ENCODE data around the gene SAMM50.

- TF ChIP-seq ZFP30 (CRISPR knock-in tag; IDR thresholded peaks at IDR 0.05) (no peak), CSRNP3 (CRISPR knock-in tag; IDR thresholded peaks at IDR 0.05) (no peak), PATZ1 (CRISPR knock-in tag; IDR thresholded peaks at IDR 0.05; ENCODE audit: borderline replicate concordance) (no peak), PPARA (CRISPR knock-in tag; IDR thresholded peaks at IDR 0.05; ENCODE audit: borderline replicate concordance) (no peak), TSHZ2 (CRISPR knock-in tag; IDR thresholded peaks at IDR 0.05) (no peak), ZNF8 (CRISPR knock-in tag; IDR thresholded peaks at IDR 0.05) (no peak), OSR1 (CRISPR knock-in tag; IDR thresholded peaks at IDR 0.05) (no peak), ZNF70 (CRISPR knock-in tag; IDR thresholded peaks at IDR 0.05) (no peak), TCF4 (CRISPR knock-in tag; IDR thresholded peaks at IDR 0.05; ENCODE audit: borderline replicate concordance) (no peak)
Measured at GRCh38 chr22:43993072-43993760, 38.0 kb downstream of the SAMM50 start.

Measured in SK-N-SH treated with all-trans-retinoic acid at 6 μM for 48 hours (cell line).